GM21619 (cell line): ENCODE data around the gene NPR2.

Experiments
- ATAC-seq: cut with Tn5 transposase; IDR thresholded peaks from one replicate; pipeline ENCODE4 v1.9.1; 2021; ENCODE audit not compliant: unreplicated experiment

NPR2 gene

DNA sequence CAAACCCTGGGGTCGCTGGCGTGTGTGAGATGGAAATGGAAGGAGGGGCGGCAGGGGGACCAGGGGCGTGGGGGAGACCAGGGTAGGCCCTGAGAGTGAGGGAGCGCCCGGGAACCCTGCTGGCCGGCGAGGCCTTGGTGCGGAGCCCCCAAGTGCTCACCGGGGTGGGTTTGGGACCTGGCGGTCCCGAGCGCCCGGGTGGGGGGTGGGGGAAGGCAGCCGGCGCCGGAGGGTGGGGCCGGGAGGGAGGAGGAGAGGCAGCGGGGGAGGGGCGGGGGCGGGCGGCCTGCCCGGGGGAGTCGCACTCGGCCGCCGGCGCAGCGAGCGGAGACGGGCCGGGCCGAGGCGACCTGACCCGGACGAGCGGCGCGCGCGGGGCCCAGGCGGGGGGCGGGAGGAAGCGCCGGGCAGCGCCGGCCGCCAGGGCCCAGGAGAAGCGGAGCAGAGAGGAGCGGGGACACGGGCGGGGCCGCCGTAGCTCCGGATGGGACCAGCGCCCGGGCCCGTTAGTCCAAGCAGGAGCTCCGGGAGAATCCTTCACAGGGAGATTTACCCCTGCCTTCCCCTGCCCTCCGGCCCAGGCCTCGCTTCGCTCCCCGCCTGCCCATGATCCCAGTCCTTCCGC lies at the start of gene NPR2:
TSS of gene NPR2 (plus strand) at position 295 of the 625 bp plus-strand sequence. CDS start 818 bp downstream, outside the sequence.
- no peak for ATAC-seq

DNA sequence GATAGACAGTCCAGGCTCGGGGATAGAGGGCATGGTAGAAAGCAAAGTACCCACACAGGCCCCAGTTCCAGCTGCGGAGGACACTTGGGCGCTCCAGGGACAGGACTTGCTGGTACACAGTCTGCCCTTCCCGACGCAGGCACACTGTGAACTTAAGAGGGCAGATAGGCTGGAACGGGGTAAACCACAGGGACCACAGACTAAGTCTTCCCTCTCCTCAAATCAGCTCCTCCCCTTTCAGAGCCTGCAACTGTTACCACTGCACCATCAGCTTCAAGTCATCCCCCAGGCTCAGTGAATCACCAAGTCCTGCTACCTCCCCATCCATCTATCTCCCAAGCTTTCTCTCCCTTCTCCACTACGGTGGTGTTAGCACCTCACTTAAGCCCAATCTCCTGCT lies 49.7 kb upstream of the NPR2 start:
- ATAC-seq, result no peak

DNA sequence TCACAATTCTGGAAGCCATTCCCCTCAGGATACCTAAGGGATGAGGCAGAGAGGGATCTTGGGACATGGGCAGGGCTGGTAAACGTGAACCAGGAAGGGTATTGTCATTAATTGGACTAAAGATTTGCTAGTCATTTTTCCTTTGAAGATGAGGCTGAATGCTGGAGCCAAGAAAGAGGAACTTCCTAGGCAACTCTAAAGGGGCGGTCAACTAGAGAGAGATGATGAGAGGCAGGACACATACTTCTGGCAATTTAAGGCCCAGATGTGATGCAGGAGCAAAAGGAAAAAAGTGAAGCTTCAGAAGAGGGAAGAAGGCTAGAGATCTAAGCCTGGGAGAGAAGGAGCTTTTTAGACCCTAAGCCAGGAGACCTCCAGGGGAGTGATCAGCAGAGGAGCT lies 47.9 kb upstream of the NPR2 start:
- no peak for ATAC-seq

GRCh38 chr9:35743880-35744518 lies 47.4 kb upstream of the NPR2 start:
- ATAC-seq, result no peak

- ATAC-seq, result no peak
Measured at GRCh38 chr9:35745569-35745968, 45.8 kb upstream of the NPR2 start.

- ATAC-seq, result no peak
Measured at GRCh38 chr9:35746583-35746982, 44.8 kb upstream of the NPR2 start.

GRCh38 chr9:35748242-35748857 lies 43.0 kb upstream of the NPR2 start:
- ATAC-seq, result no peak

DNA sequence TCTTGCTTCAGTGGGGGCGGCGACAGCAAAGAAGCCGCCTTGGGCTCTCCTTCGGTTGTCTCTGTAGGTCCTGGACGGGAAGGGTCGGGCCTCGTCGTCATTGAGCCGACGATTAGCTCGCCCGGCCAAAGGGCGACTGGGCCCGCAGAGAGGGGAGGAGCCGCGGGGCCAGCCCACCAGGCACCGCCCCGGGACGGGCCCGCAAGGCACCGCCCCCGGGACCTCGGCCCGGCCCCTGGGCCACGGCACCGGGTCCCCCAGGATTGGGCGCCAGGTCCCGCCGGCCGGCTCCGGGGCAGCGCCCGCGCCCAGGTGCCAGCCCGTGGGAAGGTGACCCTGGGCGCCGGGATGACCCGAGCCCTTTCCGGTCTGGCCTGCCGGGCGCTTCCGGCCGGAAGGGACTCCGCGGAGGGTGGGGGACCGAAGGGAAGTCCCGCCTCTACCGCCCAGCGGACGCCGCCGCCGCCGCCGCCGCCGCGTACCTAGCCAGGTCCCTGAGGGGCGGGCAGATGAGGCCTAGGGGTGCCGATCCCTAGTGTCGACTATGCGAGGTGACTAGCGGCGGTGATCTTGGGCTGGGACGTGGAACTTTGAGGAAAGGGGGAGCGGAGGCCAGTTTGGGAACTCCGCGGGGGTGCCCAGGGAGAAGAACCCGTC lies 42.4 kb upstream of the NPR2 start, which contains the start of the genes GBA2 and RGP1:
TSS of gene GBA2 (minus strand) at position 371 of the 657 bp plus-strand sequence. CDS start 524 bp downstream, outside the sequence.
TSS of gene RGP1 (plus strand) at position 430 of the 657 bp plus-strand sequence. CDS start 469 bp downstream, outside the sequence.
- ATAC-seq, result peak; percentile 73

DNA sequence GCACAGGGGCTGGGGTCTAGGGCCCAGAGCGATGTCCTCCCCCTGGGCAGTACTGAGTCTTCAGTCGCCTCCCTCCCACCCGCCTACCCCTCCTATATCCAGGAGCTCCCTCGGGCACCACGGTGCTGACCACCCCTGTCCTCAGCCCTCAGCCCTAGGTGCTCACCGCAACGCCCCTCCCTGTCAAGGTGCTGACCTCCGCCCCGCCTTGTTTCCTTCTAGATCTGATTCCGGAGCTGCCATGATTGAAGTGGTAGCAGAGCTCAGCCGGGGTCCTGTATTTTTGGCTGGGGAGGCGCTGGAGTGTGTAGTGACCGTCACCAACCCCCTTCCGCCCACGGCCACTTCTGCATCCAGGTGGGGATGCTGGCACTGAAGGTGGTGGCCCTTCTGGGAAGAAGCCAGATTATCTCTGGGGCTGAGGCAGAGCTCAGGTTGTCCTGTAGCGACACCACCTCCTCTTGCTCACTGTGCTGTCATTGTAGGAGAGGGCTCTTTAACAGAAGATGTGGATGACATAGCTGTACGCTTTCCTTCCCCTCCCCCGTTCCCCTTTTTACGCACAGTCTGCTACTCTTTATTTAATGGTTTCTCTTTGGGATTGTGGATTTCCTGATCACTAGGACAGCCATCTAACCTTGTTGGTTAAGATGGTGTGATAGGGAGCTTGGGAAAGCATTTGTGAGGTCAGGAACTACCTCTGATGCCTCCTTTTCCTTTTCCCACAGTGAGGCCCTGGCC lies 41.7 kb upstream of the NPR2 start:
- ATAC-seq, result peak; percentile 31

- ATAC-seq, result no peak
Measured at GRCh38 chr9:35750256-35750531, 41.2 kb upstream of the NPR2 start.

- ATAC-seq, result no peak
Measured at GRCh38 chr9:35753466-35753865, 37.9 kb upstream of the NPR2 start.

DNA sequence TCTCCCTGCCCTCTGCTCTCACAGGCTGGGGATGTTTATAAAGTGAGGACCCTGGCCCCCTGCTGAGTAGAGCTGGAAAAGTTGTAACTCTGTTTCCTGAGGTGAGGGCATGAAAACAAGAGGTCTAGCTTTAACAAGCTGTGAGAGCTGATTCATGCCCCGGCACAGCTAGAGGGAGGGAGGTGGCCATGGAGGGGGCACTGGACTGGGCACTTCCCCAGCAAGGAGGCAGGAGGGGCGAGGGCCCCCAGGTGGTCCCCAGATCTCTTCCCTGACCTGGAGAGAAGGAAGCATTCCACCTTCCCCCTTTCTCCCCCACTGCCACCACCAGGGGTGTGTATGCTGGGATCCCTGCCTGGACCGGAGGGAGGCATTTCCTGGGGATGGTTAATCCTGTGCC lies 37.1 kb upstream of the NPR2 start, which contains the start of gene MSMP:
TSS of gene MSMP (minus strand) at position 13 of the 400 bp plus-strand sequence. CDS start 147 bp downstream, outside the sequence.
- no peak for ATAC-seq

DNA sequence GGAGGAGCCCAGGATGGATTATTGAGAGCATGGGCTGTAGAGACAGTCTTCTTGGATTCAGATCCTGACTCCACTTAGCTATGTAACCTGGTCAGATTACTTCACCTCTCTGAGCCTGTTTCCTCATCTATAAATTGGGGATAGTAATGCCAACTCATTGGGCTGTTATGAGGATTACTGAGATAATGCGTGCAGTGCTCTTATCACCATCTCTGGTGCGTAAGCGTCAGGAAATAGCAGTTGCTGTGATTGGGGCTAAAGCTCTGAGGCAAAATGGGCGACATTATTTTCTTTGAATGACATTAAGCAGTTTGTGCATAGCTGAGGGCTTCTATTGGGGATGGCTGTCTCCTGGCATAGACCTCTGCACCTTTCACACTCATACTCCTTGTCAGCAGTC lies 36.3 kb upstream of the NPR2 start:
- ATAC-seq, result no peak

DNA sequence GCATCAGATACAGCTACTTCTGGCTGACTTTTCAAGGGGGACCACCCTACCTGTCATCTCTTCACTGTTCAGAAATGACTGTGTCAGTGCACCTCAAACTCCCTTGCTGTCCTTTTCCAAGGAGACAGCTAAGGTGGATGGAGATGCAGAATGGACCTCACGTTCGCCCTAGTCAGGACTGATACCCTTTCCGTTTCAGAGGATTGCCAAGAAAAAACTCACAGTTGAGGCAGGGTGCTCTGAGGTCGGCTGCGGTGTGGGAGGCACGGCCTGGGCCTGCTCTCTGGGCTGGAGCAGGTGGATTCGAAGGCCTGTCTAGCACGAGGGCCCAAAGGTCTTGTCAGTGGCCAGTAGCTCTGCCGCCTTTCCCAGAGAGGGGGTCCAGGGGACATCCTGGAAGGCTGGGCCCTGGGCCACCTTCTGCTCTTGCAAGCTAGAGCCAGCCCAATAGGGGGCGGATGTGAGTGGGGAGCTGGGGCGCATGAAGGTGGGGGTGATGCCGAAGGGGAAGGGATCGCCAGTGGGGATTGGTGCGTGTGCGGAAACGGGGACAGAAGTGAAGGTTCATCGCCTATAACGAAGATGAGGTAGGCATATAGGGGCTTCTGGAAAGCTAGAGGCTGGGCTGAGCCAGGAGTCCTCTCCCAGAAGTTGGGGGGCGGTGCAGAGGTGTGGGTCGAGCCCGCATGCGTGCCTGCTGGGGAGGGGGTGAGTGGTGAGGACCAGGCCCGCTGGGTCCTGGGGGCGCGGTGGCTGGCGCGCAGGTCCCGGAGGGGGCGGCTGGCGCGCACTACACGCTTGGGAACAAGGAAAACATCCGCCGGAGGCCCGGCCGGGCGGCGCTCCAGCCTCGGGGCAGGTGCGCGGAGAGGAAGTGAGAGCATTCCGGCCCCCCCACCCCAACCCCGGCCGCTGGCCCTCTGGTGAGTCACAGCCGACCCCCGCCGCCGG lies 34.8 kb upstream of the NPR2 start:
- peak; percentile 59 for ATAC-seq

DNA sequence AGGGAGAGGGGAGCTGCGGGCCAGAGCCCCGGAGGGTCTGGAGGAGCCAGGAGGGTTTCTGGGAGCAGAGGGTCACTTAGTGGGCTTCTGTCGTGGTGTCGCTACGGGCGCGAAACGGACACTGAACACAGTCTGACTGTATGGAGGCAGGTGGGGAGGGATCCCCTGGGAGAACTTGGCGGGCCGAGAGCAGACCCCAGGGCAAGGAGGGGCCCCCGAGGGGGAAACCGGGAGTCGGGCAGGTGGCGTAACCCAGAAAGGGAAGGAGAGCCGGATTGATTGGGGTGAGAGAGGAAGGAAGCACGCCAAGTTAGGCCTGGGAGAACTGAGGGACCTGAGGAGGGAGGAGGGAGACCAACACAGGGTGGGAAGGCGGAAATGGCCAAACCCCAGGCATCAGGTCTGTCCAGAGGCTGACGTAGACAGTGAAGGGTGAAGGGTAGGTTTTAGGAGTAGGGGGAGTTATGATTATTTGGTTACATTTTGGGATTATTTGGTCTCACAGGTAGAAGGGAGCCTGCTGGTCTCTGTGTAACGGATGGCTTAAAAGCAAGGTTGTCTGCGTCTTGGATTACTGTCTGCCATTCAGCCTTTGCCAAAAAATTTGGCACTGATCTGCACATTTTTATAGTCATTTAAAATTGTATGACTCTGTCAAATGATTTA lies 34.0 kb upstream of the NPR2 start:
- ATAC-seq, result peak; percentile 49

- ATAC-seq, result no peak
Measured at GRCh38 chr9:35757892-35758275, 33.5 kb upstream of the NPR2 start.

DNA sequence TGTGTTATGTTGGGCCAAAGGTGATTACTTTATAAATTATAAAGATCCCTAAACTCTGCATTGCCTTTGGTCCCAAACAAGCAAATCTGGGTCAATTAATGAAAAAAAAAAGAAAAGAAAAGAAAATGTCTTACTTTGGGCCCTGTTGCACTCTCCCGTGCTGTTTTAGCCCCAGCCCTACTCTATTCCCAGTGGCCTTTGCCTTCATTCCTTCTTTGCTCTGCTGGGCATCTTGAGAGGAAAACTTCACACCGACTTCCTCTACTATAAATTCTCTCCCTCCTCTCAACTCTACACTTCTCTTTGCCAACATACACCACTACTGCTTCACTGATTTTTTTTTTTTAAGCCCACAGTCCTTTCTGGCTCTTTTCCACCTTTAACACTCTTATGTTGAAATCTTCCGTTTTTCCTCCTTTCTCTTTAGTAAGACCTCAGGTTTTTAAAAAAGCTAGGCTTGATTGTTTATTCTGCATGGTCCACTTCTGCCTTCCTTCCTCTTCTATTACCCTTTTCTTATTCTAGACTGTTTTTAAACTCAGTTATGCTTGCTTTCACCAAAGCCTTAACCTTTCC lies 32.8 kb upstream of the NPR2 start:
- ATAC-seq, result no peak

GRCh38 chr9:35759795-35760194 lies 31.6 kb upstream of the NPR2 start:
- no peak for ATAC-seq

- no peak for ATAC-seq
Measured at GRCh38 chr9:35760651-35761050, 30.7 kb upstream of the NPR2 start.
